ENCODE data around the gene LEMD1. TPM values are rescaled to one million over a fixed set of nuclear protein-coding genes. Genes with fewer than 3 reads are reported as not detected.

Gene LEMD1
- total and polyA plus RNA-seq, 5 donors from 2014 or later = not detected

GRCh38 chr1:205353612-205354011 lies 68.2 kb downstream of the LEMD1 start:
- peaks cover 18% of the 10 kb centered on the region for H3K27me3 Mint-ChIP-seq
- H3K27ac Mint-ChIP-seq = no peak overlapping the region
- H3K4me1 Mint-ChIP-seq = peaks cover 0 to 4% (median 1%) of the 10 kb centered on the region in 4 donors
- H3K4me3 ChIP-seq (ENCODE audit: low read depth, low read length) = no peak overlapping the region
- no peaks in the 10 kb centered on the region for H3K9me3 Mint-ChIP-seq
- no peaks in the 10 kb centered on the region for H3K36me3 ChIP-seq (ENCODE audit: control insufficient read depth, insufficient read depth, low read length)
- DNase-seq = no peak
- no peaks in the 10 kb centered on the region for H3K36me3 Mint-ChIP-seq
- H3K4me1 ChIP-seq (ENCODE audit: control insufficient read depth, insufficient read depth, low read length, poor library complexity, severe bottlenecking) = no peaks in the 10 kb centered on the region
- peaks cover 6% of the 10 kb centered on the region for H3K27me3 ChIP-seq (ENCODE audit: control insufficient read depth, insufficient read depth, low read length)
- H3K27ac ChIP-seq (ENCODE audit: insufficient read depth, low read length, poor library complexity, severe bottlenecking) = no peak overlapping the region
- no peak overlapping the region for H3K4me3 Mint-ChIP-seq
- no peak for ATAC-seq (ENCODE audit: low read depth in 2 of 2)
- no peaks in the 10 kb centered on the region for H3K9me3 ChIP-seq (ENCODE audit: control insufficient read depth in 2 of 2, low read length in 2 of 2)

- Histone ChIP-seq H3K4me1 (ENCODE audit: control insufficient read depth, insufficient read depth, low read length, poor library complexity, severe bottlenecking) (no peaks in the 10 kb centered on the region), H3K9me3 (ENCODE audit: control insufficient read depth in 2 of 2, low read length in 2 of 2) (no peaks in the 10 kb centered on the region), H3K36me3 (ENCODE audit: control insufficient read depth, insufficient read depth, low read length) (no peaks in the 10 kb centered on the region), H3K4me3 (ENCODE audit: low read depth, low read length) (no peak overlapping the region), H3K27me3 (ENCODE audit: control insufficient read depth, insufficient read depth, low read length) (peaks cover 5% of the 10 kb centered on the region), H3K27ac (ENCODE audit: insufficient read depth, low read length, poor library complexity, severe bottlenecking) (no peak overlapping the region)
- H3K36me3 Mint-ChIP-seq = no peaks in the 10 kb centered on the region
- no peak overlapping the region for H3K4me3 Mint-ChIP-seq
- DNase-seq = no peak
- H3K27ac Mint-ChIP-seq = no peak overlapping the region
- H3K9me3 Mint-ChIP-seq = no peaks in the 10 kb centered on the region
- H3K4me1 Mint-ChIP-seq = peaks cover 0 to 4% (median 1%) of the 10 kb centered on the region in 4 donors
- no peak for ATAC-seq (ENCODE audit: low read depth in 2 of 2)
- peaks cover 20% of the 10 kb centered on the region for H3K27me3 Mint-ChIP-seq
These were observed 68.7 kb downstream of the LEMD1 start for GRCh38 chr1:205353191-205353590.

GRCh38 chr1:205351984-205352713 lies 69.7 kb downstream of the LEMD1 start:
- Mint-ChIP-seq H3K36me3 (no peaks in the 10 kb centered on the region), H3K9me3 (no peaks in the 10 kb centered on the region), H3K27ac (peak overlapping the region in 1 of 3 donors; percentile 35), H3K27me3 (peaks cover 21% of the 10 kb centered on the region), H3K4me1 (peaks cover 0 to 4% (median 1%) of the 10 kb centered on the region in 4 donors), H3K4me3 (no peak overlapping the region)
- H3K36me3 ChIP-seq (ENCODE audit: control insufficient read depth, insufficient read depth, low read length) = no peaks in the 10 kb centered on the region
- no peak overlapping the region for H3K27ac ChIP-seq (ENCODE audit: insufficient read depth, low read length, poor library complexity, severe bottlenecking)
- peaks cover 6% of the 10 kb centered on the region for H3K27me3 ChIP-seq (ENCODE audit: control insufficient read depth, insufficient read depth, low read length)
- ATAC-seq (ENCODE audit: low read depth in 2 of 2) (no peak), DNase-seq (no peak)
- no peaks in the 10 kb centered on the region for H3K4me1 ChIP-seq (ENCODE audit: control insufficient read depth, insufficient read depth, low read length, poor library complexity, severe bottlenecking)
- no peak overlapping the region for H3K4me3 ChIP-seq (ENCODE audit: low read depth, low read length)
- H3K9me3 ChIP-seq (ENCODE audit: control insufficient read depth in 2 of 2, low read length in 2 of 2) = no peaks in the 10 kb centered on the region

- Mint-ChIP-seq H3K36me3 (no peaks in the 10 kb centered on the region), H3K4me1 (peaks cover 0 to 4% (median 1%) of the 10 kb centered on the region in 4 donors), H3K27me3 (peaks cover 31% of the 10 kb centered on the region), H3K9me3 (no peaks in the 10 kb centered on the region), H3K27ac (no peak overlapping the region), H3K4me3 (no peak overlapping the region)
- DNase-seq (no peak), ATAC-seq (ENCODE audit: low read depth in 2 of 2) (no peak)
- no peaks in the 10 kb centered on the region for H3K36me3 ChIP-seq (ENCODE audit: control insufficient read depth, insufficient read depth, low read length)
- H3K4me3 ChIP-seq (ENCODE audit: low read depth, low read length) = no peak overlapping the region
- no peaks in the 10 kb centered on the region for H3K9me3 ChIP-seq (ENCODE audit: control insufficient read depth in 2 of 2, low read length in 2 of 2)
- H3K27me3 ChIP-seq (ENCODE audit: control insufficient read depth, insufficient read depth, low read length) = peaks cover 11% of the 10 kb centered on the region
- no peak overlapping the region for H3K27ac ChIP-seq (ENCODE audit: insufficient read depth, low read length, poor library complexity, severe bottlenecking)
- H3K4me1 ChIP-seq (ENCODE audit: control insufficient read depth, insufficient read depth, low read length, poor library complexity, severe bottlenecking) = no peaks in the 10 kb centered on the region
These were observed 71.1 kb downstream of the LEMD1 start for GRCh38 chr1:205350691-205351141.

- Mint-ChIP-seq H3K27ac (no peak overlapping the region), H3K9me3 (no peaks in the 10 kb centered on the region), H3K4me3 (no peak overlapping the region), H3K4me1 (peaks cover 0 to 4% (median 1%) of the 10 kb centered on the region in 4 donors), H3K36me3 (no peaks in the 10 kb centered on the region), H3K27me3 (peaks cover 37% of the 10 kb centered on the region)
- Histone ChIP-seq H3K36me3 (ENCODE audit: control insufficient read depth, insufficient read depth, low read length) (no peaks in the 10 kb centered on the region), H3K9me3 (ENCODE audit: control insufficient read depth in 2 of 2, low read length in 2 of 2) (no peaks in the 10 kb centered on the region), H3K27ac (ENCODE audit: insufficient read depth, low read length, poor library complexity, severe bottlenecking) (no peak overlapping the region), H3K27me3 (ENCODE audit: control insufficient read depth, insufficient read depth, low read length) (peaks cover 14% of the 10 kb centered on the region), H3K4me3 (ENCODE audit: low read depth, low read length) (no peak overlapping the region), H3K4me1 (ENCODE audit: control insufficient read depth, insufficient read depth, low read length, poor library complexity, severe bottlenecking) (no peaks in the 10 kb centered on the region)
- DNase-seq (no peak), ATAC-seq (ENCODE audit: low read depth in 2 of 2) (no peak)
These were observed 71.7 kb downstream of the LEMD1 start for GRCh38 chr1:205350124-205350523.

- Mint-ChIP-seq H3K4me1 (peaks cover 0 to 8% (median 4%) of the 10 kb centered on the region in 4 donors), H3K27me3 (peaks cover 43% of the 10 kb centered on the region), H3K36me3 (no peaks in the 10 kb centered on the region), H3K27ac (no peak overlapping the region), H3K9me3 (peaks cover 0 to 3% (median 0%) of the 10 kb centered on the region in 7 donors), H3K4me3 (no peak overlapping the region)
- ATAC-seq (ENCODE audit: low read depth in 2 of 2) (no peak), DNase-seq (no peak)
- H3K27me3 ChIP-seq (ENCODE audit: control insufficient read depth, insufficient read depth, low read length) = peaks cover 23% of the 10 kb centered on the region
- H3K4me3 ChIP-seq (ENCODE audit: low read depth, low read length) = no peak overlapping the region
- peaks cover 8% of the 10 kb centered on the region for H3K4me1 ChIP-seq (ENCODE audit: control insufficient read depth, insufficient read depth, low read length, poor library complexity, severe bottlenecking)
- no peaks in the 10 kb centered on the region for H3K36me3 ChIP-seq (ENCODE audit: control insufficient read depth, insufficient read depth, low read length)
- no peak overlapping the region for H3K27ac ChIP-seq (ENCODE audit: insufficient read depth, low read length, poor library complexity, severe bottlenecking)
- no peaks in the 10 kb centered on the region for H3K9me3 ChIP-seq (ENCODE audit: control insufficient read depth in 2 of 2, low read length in 2 of 2)
These were observed 73.0 kb downstream of the LEMD1 start for GRCh38 chr1:205348554-205349487.

GRCh38 chr1:205346956-205347574 lies 74.8 kb downstream of the LEMD1 start:
- H3K27ac ChIP-seq (ENCODE audit: insufficient read depth, low read length, poor library complexity, severe bottlenecking) = no peak overlapping the region
- H3K27me3 ChIP-seq (ENCODE audit: control insufficient read depth, insufficient read depth, low read length) = peaks cover 27% of the 10 kb centered on the region
- H3K4me3 Mint-ChIP-seq = no peak overlapping the region
- H3K4me1 ChIP-seq (ENCODE audit: control insufficient read depth, insufficient read depth, low read length, poor library complexity, severe bottlenecking) = peaks cover 15% of the 10 kb centered on the region
- no peak overlapping the region for H3K27ac Mint-ChIP-seq
- H3K4me1 Mint-ChIP-seq = peaks cover 0 to 12% (median 4%) of the 10 kb centered on the region in 4 donors
- no peak overlapping the region for H3K4me3 ChIP-seq (ENCODE audit: low read depth, low read length)
- ATAC-seq (ENCODE audit: low read depth in 2 of 2) (no peak), DNase-seq (no peak)
- peaks cover 0 to 3% (median 0%) of the 10 kb centered on the region in 7 donors for H3K9me3 Mint-ChIP-seq
- H3K27me3 Mint-ChIP-seq = peaks cover 52% of the 10 kb centered on the region
- no peaks in the 10 kb centered on the region for H3K36me3 ChIP-seq (ENCODE audit: control insufficient read depth, insufficient read depth, low read length)
- no peaks in the 10 kb centered on the region for H3K9me3 ChIP-seq (ENCODE audit: control insufficient read depth in 2 of 2, low read length in 2 of 2)
- no peaks in the 10 kb centered on the region for H3K36me3 Mint-ChIP-seq

Data from CD4-positive, CD25-positive, alpha-beta regulatory T cell (primary cell).